Heart right ventricle (tissue), 16 donors: Measurements from ENCODE around the gene MRM1. TPM values are rescaled to one million over a fixed set of nuclear protein-coding genes. Genes with fewer than 3 reads are reported as not detected.
A peak's percentile ranks its signal among the peaks of the same experiment; 100 is the strongest.

Experiments
- ATAC-seq, 8 donors: fragments of 200-7000 bp; cut with Tn5 transposase; one replicate each; pipeline ENCODE4 v1.9.1; 2020; ENCODE audit warnings: mild to moderate bottlenecking in 8 of 8, moderate library complexity in 8 of 8, moderate number of reproducible peaks in 1 of 8
- DNase-seq, 2 donors: peaks; one replicate each; pipeline ENCODE4 v3.0.0-alpha.2; 2020
- H3K27ac ChIP-seq, 10 donors: fragments of 200-600 bp; sonication (generic) in 2 of 10; one replicate each; pipeline versions ENCODE4 v1.5.0 to v1.8.0; 2020 to 2022; ENCODE audit warnings: mild to moderate bottlenecking in 3 of 10
- H3K27me3 ChIP-seq, 7 donors: fragments of 200-600 bp; one replicate each; pipeline ENCODE4 v1.8.0; 2021 to 2022; ENCODE audit warnings: mild to moderate bottlenecking in 2 of 7
- H3K36me3 ChIP-seq, 9 donors: fragments of 200-600 bp; sonication (generic) in 1 of 9; one replicate each; pipeline versions ENCODE4 v1.5.0 to v1.8.0; 2020 to 2022; ENCODE audit warnings: mild to moderate bottlenecking in 2 of 9
- H3K4me1 ChIP-seq, 9 donors: fragments of 200-600 bp; sonication (generic) in 1 of 9; one replicate each; pipeline versions ENCODE4 v1.5.0 to v1.8.0; 2020 to 2022; ENCODE audit warnings: mild to moderate bottlenecking in 4 of 9
- H3K4me3 ChIP-seq, 10 donors: fragments of 200-600 bp; sonication (generic) in 2 of 10; one replicate each; pipeline versions ENCODE4 v1.5.0 to v1.8.0; 2020 to 2022; ENCODE audit warnings: mild to moderate bottlenecking in 7 of 10, moderate library complexity in 2 of 10
- H3K9me3 ChIP-seq, 11 donors: fragments of 200-600 bp in 10 of 11; sonication (generic) in 2 of 11; one replicate each; pipeline versions ENCODE4 v1.5.0 to v1.8.0; 2013 to 2022; ENCODE audit warnings: mild to moderate bottlenecking in 2 of 11, control low read depth in 1 of 11, moderate library complexity in 1 of 11
- WGBS, 2 donors: extraction: QIAGEN DNeasy Blood & Tissue Kit; methylation state at CpG; one replicate each; pipeline ENCODE4 v1.1.7; 2013; ENCODE audit warnings: inconsistent platforms in 1 of 2; 5-methylcytosine and 5-hydroxymethylcytosine counted together
- intact Hi-C, 10 donors: fragments of 100-400 bp; cut with DNase I; formaldehyde crosslinking; loops; one replicate each; pipeline versions ENCODE4 v1.11.1 to v1.14.2; 2022
- polyA plus RNA-seq, 2 donors: library from polyadenylated mRNA; stranded (reverse); fragments of 200-250 nt; gene quantifications; one replicate each; pipeline ENCODE4 v1.2.3, GENCODE V29; 2013
- total RNA-seq, 10 donors: library from RNA; stranded (reverse); fragmentation: NEBNext Ultra II Directional in 3 of 10; extraction: Animal tissue kit (Norgen Biotek cat#: 25700) in 3 of 10; gene quantifications; one replicate each; pipeline versions ENCODE4 v1.2.1 to v1.2.4, GENCODE V29; 2021 to 2023
- TF ChIP-seq, protein P1 (sequence below), 9 donors: fragments of 200-600 bp; sonication (generic) in 2 of 9; IDR thresholded peaks; one replicate each; pipeline versions ENCODE4 v1.5.0 to v1.8.0; 2021 to 2022; ENCODE audit warnings: antibody characterized with exemption in 9 of 9, mild to moderate bottlenecking in 5 of 9, moderate library complexity in 1 of 9
- donor health status: Arrhythmogenic right ventricular cardiomyopathy.
- donor health status: ischemic (EF 13 %, LVEDD 7.1; RV severe dilation, severe dysfunction).
- donor health status: healthy with polysubstance abuse.
- donor health status: DM: no; HTN: yes; CAD: no.
- donor health status: DM: no; HTN: no; CAD: no.
- donor health status: ischemic (EF 25% LVEDD 6.9; RV normal size, moderate dysfunction).
- donor health status: ischemic (EF 25% LVEDD 5.7; RV mildly dilated, moderate dysfunction).
- donor health status: healthy.
- donor health status: DM: yes; HTN: yes; CAD: no.
- donor health status: Ischemic cardiomyopathy.
- donor health status: ischemic (EF 35%, LVEDD 5.7; RV mildly dilated, moderate dysfunction).
- donor health status: nonischemic (EF 11% LVEDD 7.7; RV severe dilation, severe dysfunction).
- donor health status: DM: yes; HTN: yes; CAD: no.
- donor health status: PGD.
- donor health status: ischemic (EF 29% LVEDD 5.4; RV normal size, mild dysfunction).
- donor health status: nonischemic (EF 23%, LVEDD 6.1; RV moderate dilation, normal function).

The MRM1 gene
- total and polyA plus RNA-seq, 12 donors, result 5.5 to 10.3 (median 7.3) TPM

DNA sequence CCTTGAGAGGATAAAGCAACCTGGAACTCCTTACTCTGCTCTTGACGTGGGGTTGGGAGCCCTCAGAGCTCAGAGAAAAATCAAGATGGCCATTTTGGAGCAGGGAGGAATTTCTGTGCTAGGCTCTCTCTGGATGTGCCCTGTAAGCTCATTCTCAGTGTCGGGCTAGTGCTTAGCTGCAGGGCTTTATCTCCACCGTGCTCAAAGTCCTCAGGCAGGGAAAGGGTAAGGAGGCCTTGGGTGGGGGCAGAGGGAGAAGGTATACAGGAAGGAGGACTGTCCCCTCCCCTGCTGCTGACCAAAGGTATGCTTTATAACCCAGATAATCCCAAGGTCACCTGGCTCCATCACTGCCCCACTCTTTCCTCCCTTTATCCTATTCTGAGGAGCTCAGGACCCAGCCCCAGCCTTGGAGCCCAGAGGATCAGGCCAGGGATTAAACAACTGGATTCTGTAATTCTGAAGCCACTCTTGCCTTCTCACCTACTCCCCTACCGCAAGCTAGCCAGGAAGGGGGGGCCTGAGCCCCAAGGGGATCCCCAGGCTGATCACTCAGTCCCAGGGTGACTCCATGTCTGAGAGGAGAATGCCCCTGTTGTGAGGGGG is 8.6 kb upstream of the MRM1 start:
- WGBS, 2 donors, result 30 to 50% methylated on average over 4 of the region's 4 CpGs
- no peak for DNase-seq
- Histone ChIP-seq H3K4me1 (peaks cover 0 to 33% (median 20%) of the 10 kb centered on the region in 9 donors), H3K27ac (peak overlapping the region in 5 of 10 donors; percentile 74 to 86 (median 84)), H3K27me3 (no peaks in the 10 kb centered on the region), H3K9me3 (no peaks in the 10 kb centered on the region), H3K36me3 (peaks cover 0 to 33% (median 17%) of the 10 kb centered on the region in 9 donors), H3K4me3 (peak overlapping the region in 9 of 10 donors; percentile 77 to 98 (median 91))
- intact Hi-C loops, result loop anchor here in 8 of 10 donors (2.0 to 10.0 kb wide), 6 partner anchors 46 to 108 kb away; partner anchors contain the start of genes MYO19 (in 3 of the 8), PIGW (in 3 of the 8), GGNBP2 (in 1 of the 8) and ZNHIT3 (in 1 of the 8)
- TF ChIP-seq, protein P1, sequence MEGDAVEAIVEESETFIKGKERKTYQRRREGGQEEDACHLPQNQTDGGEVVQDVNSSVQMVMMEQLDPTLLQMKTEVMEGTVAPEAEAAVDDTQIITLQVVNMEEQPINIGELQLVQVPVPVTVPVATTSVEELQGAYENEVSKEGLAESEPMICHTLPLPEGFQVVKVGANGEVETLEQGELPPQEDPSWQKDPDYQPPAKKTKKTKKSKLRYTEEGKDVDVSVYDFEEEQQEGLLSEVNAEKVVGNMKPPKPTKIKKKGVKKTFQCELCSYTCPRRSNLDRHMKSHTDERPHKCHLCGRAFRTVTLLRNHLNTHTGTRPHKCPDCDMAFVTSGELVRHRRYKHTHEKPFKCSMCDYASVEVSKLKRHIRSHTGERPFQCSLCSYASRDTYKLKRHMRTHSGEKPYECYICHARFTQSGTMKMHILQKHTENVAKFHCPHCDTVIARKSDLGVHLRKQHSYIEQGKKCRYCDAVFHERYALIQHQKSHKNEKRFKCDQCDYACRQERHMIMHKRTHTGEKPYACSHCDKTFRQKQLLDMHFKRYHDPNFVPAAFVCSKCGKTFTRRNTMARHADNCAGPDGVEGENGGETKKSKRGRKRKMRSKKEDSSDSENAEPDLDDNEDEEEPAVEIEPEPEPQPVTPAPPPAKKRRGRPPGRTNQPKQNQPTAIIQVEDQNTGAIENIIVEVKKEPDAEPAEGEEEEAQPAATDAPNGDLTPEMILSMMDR (IDR thresholded peaks at IDR 0.05), result no peak
- ATAC-seq, result peak in 2 of 8 donors; percentile 9 to 10

DNA sequence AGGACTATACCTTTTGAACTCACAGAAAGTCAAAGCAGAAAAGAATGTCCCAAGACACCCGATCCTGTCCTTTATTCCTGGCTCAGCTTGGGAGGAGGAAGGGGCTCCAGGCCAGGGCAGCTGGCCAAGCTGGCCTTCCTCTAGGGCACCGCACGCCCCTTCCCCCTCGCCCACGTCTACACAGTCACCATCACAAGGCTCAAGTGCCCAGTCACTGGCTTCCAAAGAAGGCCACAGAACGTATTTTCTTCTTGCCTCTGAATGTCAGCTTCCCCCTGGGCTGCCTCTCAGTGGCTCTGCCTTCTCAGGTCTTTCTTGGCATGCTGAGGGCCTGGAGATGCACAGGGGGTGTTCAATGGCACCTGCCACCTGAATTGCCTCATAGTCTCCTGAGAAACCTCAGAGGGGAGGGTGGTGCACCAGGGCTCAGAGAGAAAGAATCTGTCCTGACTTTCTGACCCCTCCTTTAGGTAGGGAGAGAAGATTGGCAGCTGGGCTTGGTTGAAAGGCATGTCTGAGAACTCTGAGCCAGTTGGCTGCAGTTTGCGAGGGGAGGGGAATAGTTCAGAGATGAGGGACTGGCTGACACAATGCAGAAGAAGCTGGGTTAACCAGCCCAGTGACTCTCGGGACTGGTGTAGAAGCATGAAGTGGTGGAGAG is 7.6 kb upstream of the MRM1 start:
- H3K27ac ChIP-seq, result peak overlapping the region in 3 of 10 donors; percentile 4 to 53 (median 44)
- H3K4me3 ChIP-seq, result no peak overlapping the region
- TF ChIP-seq, protein P1 (IDR thresholded peaks at IDR 0.05), result no peak
- H3K36me3 ChIP-seq, result peaks cover 0 to 24% (median 11%) of the 10 kb centered on the region in 9 donors
- no peak for DNase-seq
- no peaks in the 10 kb centered on the region for H3K9me3 ChIP-seq
- no peaks in the 10 kb centered on the region for H3K27me3 ChIP-seq
- intact Hi-C loops, result loop anchor here in 8 of 10 donors (2.0 to 10.0 kb wide), 6 partner anchors 46 to 109 kb away; partner anchors contain the start of genes MYO19 (in 3 of the 8), PIGW (in 3 of the 8), GGNBP2 (in 1 of the 8) and ZNHIT3 (in 1 of the 8)
- peak in 2 of 8 donors; percentile 17 to 48 for ATAC-seq
- H3K4me1 ChIP-seq, result peaks cover 0 to 33% (median 20%) of the 10 kb centered on the region in 9 donors
- WGBS, 2 donors, result 52 to 62% methylated on average over 8 of the region's 8 CpGs

DNA sequence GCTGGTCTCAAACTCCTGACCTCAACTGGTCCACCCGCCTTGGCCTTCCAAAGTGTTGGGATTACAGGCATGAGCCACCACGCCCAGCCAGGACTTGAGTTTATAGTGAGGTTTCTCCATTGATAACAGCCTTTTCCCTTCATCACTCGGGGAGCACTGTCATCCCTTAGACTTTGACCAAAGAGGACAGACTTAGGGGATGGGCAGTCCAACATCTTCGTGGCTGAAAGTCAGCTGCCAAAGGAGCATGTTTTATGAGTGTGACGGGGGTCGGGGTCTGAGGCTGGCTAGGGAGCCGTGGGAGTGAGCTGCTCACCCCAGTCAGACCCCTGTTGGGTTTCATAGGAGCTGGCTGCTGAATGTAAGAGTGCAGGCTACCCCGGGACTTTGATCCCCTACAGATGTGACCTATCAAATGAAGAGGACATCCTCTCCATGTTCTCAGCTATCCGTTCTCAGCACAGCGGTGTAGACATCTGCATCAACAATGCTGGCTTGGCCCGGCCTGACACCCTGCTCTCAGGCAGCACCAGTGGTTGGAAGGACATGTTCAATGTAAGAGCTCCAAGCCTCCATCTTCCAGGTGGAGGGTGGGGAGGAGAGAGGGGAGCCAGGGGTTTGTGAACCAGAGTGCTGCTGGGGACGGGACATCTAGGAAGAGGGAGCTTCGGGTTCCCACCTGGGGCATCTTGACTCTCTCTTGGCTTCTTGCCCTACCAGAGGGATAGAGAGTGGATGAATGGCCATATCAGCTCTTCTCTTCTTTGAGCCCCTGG is 6.6 kb upstream of the MRM1 start:
- Histone ChIP-seq H3K36me3 (peaks cover 0 to 21% (median under 1%) of the 10 kb centered on the region in 9 donors), H3K4me3 (no peak overlapping the region), H3K27me3 (no peaks in the 10 kb centered on the region), H3K27ac (no peak overlapping the region), H3K4me1 (peaks cover 0 to 33% (median 20%) of the 10 kb centered on the region in 9 donors), H3K9me3 (no peaks in the 10 kb centered on the region)
- ATAC-seq (no peak), DNase-seq (no peak)
- TF ChIP-seq, protein P1 (IDR thresholded peaks at IDR 0.05), result no peak
- intact Hi-C loops, result loop anchor here in 7 of 10 donors (5.0 to 10.0 kb wide), 5 partner anchors 48 to 110 kb away; partner anchors contain the start of genes MYO19 (in 2 of the 7), PIGW (in 2 of the 7), GGNBP2 (in 1 of the 7) and ZNHIT3 (in 1 of the 7)
- WGBS, 2 donors, result 83 to 89% methylated on average over 13 of the region's 13 CpGs
